Activated CD4-positive, alpha-beta T cell treated with anti-CD3 and anti-CD28 coated beads, Interleukin-2, amount 50 U/mL, for 1 hour (primary cell): Measurements from ENCODE around the gene TRAPPC3.

Experiments
- DNase-seq: peaks from one replicate; pipeline ENCODE4 v3.0.0-alpha.2; 2020

TRAPPC3 gene

GRCh38 chr1:36125129-36125991 lies 23.9 kb downstream of the TRAPPC3 start, which contains the start of gene COL8A2:
TSS of gene COL8A2 (minus strand) at chr1:36125222. CDS start at chr1:36100242, 24,980 bp downstream.
- no peak for DNase-seq

- DNase-seq = no peak
Measured at GRCh38 chr1:36124404-36125128, 24.7 kb downstream of the TRAPPC3 start.

- no peak for DNase-seq
Measured at GRCh38 chr1:36123356-36123755, 25.9 kb downstream of the TRAPPC3 start.

- DNase-seq = no peak
Measured at GRCh38 chr1:36122062-36123030, 26.9 kb downstream of the TRAPPC3 start.

DNA sequence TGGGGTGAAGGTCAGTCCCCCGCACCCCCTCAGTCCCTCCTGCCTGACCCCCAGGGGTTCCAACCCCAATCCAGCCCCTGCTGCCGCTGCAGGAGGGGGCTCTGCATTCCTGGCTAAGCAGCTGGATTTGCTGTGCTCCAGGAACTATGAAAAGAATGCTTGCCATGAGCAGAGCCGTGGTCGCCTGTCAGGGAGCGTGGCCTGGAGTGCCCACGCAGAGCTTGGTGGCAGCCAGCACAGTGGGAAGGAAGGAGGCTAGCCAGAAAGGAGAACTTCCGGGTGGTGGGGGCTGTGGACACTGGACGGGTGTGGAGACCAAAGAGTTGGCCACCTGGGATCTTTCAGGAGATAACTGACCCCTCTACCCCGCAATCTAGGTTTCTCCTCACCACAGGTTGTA lies 29.8 kb downstream of the TRAPPC3 start:
- DNase-seq = no peak

- DNase-seq = no peak
Measured at GRCh38 chr1:36118447-36119204, 30.7 kb downstream of the TRAPPC3 start.

DNA sequence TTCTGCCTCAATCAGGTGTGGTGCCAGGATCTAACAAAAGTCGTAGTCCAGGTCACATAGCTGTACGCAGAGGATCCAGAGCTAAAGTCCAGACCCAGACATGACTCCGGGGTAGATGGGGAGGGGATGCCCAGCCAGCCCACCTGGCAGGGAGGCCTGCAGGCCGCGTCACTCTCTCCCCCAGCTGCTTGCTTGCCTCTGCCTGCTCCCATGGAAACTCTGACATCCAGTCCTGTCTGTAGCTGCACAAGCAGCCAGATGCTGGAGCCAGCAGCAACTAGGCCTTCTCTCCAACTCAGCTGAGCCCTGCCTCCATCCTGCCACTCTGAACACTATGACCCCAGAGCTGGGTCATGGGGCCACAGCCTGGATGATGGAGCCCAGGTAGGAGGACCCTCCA lies 32.4 kb downstream of the TRAPPC3 start:
- no peak for DNase-seq

GRCh38 chr1:36115931-36116330 lies 33.4 kb downstream of the TRAPPC3 start:
- no peak for DNase-seq

- DNase-seq = no peak
Measured at GRCh38 chr1:36115200-36115669, 34.1 kb downstream of the TRAPPC3 start.

- no peak for DNase-seq
Measured at GRCh38 chr1:36114371-36114770, 34.9 kb downstream of the TRAPPC3 start.

DNA sequence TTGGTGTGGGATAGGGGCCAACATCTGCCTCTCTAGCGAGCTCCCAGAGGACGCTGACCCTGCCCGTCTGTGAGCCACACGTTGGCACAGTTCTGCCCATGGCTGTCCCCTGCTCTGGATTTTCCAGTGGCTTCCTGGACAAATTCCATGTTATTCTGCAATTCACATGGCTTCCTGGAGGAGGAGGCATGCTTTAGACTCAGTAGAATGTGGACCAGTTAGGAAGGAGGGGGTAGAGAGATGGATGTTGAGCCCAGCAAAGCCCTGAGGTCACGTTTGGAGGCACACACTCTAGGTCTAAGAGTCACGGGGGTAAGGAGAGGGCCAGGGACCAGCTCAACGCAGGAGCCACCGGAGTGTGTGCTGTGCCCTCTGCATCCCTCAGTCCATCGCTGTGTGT lies 36.5 kb downstream of the TRAPPC3 start:
- DNase-seq = no peak

- DNase-seq = no peak
Measured at GRCh38 chr1:36111151-36111550, 38.1 kb downstream of the TRAPPC3 start.

DNA sequence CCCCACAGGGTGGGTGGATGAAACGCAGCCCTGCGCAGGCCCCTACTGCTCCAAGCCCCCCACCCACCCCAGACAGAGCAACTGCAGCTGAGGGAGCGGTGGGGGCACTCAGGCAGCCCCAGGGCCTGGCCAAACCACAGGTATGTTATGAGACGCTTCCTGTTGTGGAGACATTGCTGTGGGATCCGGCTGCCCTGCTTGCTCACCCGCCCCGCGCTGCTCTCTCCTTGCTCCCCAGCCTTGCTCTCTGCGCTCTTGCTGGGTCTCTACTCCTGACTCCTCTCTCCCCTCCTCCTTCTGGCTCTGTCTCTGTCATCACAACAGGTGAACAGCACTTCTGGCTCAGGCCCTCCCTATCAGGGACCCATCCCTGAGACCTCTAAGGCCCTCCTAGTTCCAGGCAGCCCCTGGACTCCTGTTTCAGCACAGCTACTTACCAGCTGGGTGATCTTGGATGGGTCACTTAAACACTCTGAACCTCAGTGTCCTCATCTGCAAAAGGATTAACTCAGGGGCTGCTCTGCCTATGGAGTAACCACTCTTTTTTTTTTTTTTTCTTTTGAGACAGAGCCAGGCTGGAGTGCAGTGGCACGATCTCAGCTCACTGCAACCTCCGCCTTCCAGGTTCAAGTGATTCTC lies 40.1 kb downstream of the TRAPPC3 start:
- peak; percentile 53 for DNase-seq

DNA sequence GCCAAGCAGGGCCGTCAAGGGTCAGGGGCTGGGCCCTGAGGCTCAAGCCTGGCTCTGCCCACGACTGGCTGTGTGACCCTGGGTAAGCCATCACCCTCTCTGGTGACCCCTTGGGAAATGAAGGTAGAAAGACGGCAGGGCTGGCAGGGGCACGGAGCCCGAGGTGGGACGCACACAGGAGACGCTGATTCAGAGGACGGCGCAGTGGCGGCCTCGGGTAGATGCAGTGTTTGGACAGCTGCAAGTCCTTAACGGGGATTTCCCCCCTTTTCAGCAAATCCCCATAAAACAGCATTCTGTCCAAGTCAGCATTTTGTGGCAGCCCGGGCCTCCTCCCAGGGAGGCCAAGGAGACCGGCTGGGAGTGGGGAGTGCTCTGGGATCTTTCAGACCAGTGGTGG lies 41.0 kb downstream of the TRAPPC3 start:
- DNase-seq = no peak

- no peak for DNase-seq
Measured at GRCh38 chr1:36107394-36107793, 41.9 kb downstream of the TRAPPC3 start.

GRCh38 chr1:36106269-36106668 lies 43.0 kb downstream of the TRAPPC3 start:
- no peak for DNase-seq

GRCh38 chr1:36101546-36101945 lies 47.7 kb downstream of the TRAPPC3 start:
- no peak for DNase-seq

GRCh38 chr1:36100376-36100775 lies 48.9 kb downstream of the TRAPPC3 start:
- DNase-seq = no peak

GRCh38 chr1:36099681-36100341 lies 49.5 kb downstream of the TRAPPC3 start:
- peak; percentile 79 for DNase-seq

GRCh38 chr1:36098650-36099365 lies 50.5 kb downstream of the TRAPPC3 start:
- DNase-seq = no peak
